ENCODE measurements around the gene CAMTA1. TPM values are rescaled to one million over a fixed set of nuclear protein-coding genes. Genes with fewer than 3 reads are reported as not detected.
"Not testable (repeated sequence)": the region's sequence is repeated elsewhere in the genome, so short reads cannot be mapped to it uniquely, and the experiment has no call there.

The CAMTA1 gene
- total and polyA plus RNA-seq, 3 experiments from 2014 or later, result 60.2 to 79.0 (median 61.7) TPM

DNA sequence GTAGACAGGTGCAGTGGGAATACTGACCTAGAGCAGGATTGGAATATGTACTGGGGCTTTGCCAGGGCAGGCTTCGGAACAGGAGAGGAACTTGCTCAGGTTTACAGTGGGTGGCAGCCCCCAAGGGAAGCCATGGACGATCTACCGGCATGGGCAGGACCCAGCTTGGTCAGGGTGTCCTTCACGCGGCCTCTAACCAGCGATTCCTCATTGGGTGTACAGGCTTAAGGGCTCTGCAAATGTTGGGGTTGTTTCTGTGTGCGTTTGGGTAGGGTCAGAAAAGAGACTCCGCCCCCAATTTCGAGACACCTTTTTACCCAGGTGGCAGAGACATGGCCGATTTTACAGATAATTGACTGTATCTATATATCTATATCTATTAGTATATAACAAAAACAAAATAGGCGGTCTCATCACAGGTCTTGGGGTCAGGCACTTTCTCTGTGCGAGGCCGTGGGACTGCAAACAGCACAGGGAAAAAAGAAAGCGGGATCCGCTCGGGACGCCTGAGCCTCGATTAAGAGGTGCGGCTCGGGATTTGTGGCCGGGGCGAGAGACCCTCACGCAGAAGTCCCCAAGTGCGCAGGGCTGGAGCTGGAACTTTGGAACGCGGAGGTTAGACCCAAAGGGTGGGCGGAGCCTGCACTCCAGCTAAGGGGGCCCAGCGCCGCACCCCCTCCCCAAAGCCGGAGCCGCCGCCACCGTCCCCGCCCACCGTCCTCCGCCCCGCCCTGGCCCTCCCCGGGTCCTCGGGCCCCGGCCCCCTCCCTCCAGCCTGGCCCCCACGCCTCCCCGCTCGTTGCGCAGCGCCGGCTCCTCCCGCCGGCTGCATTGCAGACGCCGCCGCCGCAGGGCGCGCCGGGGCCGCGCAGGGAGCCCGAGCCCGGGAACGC lies 918.3 kb downstream of the CAMTA1 start:
- CTCF ChIA-PET, result interaction anchor here (1.1 to 2.2 kb wide), 2 partner anchors 31 to 35 kb away, joined by 3 to 7 read pairs; no protein-coding TSS in a partner anchor
- Mint-ChIP-seq H3K27me3 (peaks cover 31 to 46% of the 10 kb centered on the region in 2 donors), H3K36me3 (no peaks in the 10 kb centered on the region), H3K9me3 (no peaks in the 10 kb centered on the region), H3K4me1 (peaks cover 20 to 42% (median 22%) of the 10 kb centered on the region in 3 donors), H3K4me3 (peak overlapping the region; percentile 51 to 84 (median 78)), H3K27ac (peak overlapping the region in 6 of 8 donors; percentile 1 to 84 (median 55))
- DNase-seq, result peak in 3 of 5 donors; percentile 10 to 59 (median 37)
- Histone ChIP-seq H3K36me3 (ENCODE audit: insufficient read depth, low read length) (no peaks in the 10 kb centered on the region), H3K4me1 (ENCODE audit: insufficient read depth, low read length) (peaks cover 7% of the 10 kb centered on the region), H3K9me3 (ENCODE audit: low read length) (no peaks in the 10 kb centered on the region), H3K4me3 (ENCODE audit: low read length) (no peak overlapping the region), H3K27me3 (ENCODE audit: insufficient read depth, low read length, poor library complexity, severe bottlenecking) (peaks cover 35% of the 10 kb centered on the region), H3K27ac (ENCODE audit: low read depth, low read length) (no peak overlapping the region)
- POLR2A ChIA-PET, result interaction anchor here (1.0 to 1.8 kb wide), 3 partner anchors 23 to 76 kb away, joined by 3 to 8 read pairs (median 4); no protein-coding TSS in a partner anchor

DNA sequence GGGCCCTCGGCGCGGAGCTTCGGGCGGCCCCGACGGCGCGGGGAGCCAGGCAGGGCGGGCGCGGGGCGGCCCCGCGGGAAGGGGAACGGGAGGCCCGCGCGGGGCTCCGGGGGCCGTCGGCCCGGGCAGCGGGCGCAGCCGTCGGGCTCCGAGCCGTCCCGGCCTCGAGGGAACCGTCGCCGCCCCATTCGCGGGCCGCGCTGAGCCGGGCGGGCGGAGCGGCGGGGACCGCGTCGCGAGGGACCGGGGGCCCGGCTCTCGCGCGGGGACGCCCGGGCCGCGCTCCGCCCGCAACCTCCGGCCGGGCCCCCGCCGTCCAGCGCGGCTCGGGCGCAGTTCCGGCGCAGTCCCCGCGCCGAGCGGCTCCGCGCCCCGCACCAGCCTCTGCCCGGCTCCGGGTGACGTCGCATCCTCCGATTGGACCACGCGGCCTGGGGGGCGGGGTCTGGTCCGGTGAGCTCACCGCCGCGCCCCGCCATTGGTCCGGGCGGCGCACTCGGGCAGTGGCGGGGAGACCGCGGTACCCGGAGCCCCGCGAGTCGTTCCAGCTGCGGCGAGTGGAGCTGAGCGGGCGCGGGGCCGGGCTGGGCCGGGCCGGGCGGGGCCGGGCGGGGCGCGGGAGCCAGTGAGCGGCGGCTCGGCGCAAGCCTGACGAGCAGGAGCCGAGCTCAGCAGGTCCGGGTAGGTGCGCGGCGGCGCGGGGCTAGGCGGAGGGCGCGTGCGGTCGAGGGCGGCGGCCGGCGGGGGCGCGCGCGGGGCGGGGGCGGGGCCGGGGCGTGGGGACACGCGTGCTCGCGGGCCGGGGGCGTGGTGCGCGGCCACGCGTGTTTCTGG lies 919.2 kb downstream of the CAMTA1 start:
- ChIA-PET CTCF (interaction anchor here (1.1 to 2.2 kb wide), 2 partner anchors 32 to 36 kb away, joined by 3 to 7 read pairs; no protein-coding TSS in a partner anchor), POLR2A (interaction anchor here (0.5 to 1.8 kb wide), 6 partner anchors 23 to 459 kb away, joined by 3 to 8 read pairs (median 5); no protein-coding TSS in a partner anchor)
- Mint-ChIP-seq H3K4me3 (peak overlapping the region; percentile 59 to 90 (median 85)), H3K27ac (peak overlapping the region in 2 of 8 donors; percentile 86 to 92), H3K4me1 (peaks cover 13 to 33% (median 13%) of the 10 kb centered on the region in 3 donors), H3K36me3 (no peaks in the 10 kb centered on the region), H3K9me3 (no peaks in the 10 kb centered on the region), H3K27me3 (peaks cover 33 to 54% of the 10 kb centered on the region in 2 donors)
- Histone ChIP-seq H3K27ac (ENCODE audit: low read depth, low read length) (no peak overlapping the region), H3K9me3 (ENCODE audit: low read length) (no peaks in the 10 kb centered on the region), H3K27me3 (ENCODE audit: insufficient read depth, low read length, poor library complexity, severe bottlenecking) (peaks cover 35% of the 10 kb centered on the region), H3K4me1 (ENCODE audit: insufficient read depth, low read length) (peaks cover 7% of the 10 kb centered on the region), H3K36me3 (ENCODE audit: insufficient read depth, low read length) (no peaks in the 10 kb centered on the region), H3K4me3 (ENCODE audit: low read length) (no peak overlapping the region)
- DNase-seq, result peak; percentile 84 to 92 (median 88)

DNA sequence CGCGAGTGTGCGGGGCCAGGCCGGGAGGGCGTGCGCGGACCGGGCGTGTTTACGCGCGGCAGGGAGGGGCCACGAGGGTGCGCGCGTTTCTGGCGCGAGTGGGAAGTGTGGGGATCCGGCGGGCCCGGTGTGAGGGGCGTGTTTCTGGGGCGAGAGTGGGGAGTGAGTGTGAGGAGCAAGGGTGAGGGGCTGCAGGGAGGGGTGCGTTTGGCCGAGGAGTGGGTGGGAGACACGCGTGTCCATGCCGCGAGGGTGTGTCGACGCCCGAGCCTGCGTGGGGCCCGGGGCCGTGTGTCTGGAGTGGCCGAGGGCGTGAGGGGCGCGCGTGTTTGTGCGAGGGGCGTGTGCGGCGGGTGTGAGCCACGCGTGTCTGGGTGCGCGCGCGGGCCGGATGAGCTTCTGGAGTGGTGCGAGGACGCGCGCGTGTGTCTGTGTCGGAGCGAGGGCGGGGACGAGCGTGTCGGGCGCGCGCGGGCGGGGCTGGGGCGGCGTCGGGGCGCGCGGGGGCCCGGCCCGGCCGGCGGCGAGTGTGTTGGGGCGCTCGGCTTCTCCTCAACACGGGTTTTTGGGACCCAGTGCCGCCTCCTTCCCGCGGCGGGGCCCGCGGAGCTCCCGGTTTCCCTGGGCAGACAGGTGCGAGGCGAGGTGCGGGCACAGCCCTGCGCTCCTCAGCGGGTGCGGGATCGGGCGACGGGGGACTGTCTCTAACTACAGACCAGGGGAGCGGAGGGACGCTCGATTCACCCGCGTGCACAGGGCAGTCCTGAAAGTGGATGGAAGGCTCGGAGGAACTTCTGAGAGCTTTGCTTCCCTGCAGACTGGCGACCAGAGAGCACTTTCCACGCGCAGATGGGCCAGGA lies 920.0 kb downstream of the CAMTA1 start:
- Mint-ChIP-seq H3K4me3 (peak overlapping the region; percentile 83 to 92 (median 87)), H3K27me3 (peaks cover 39 to 62% of the 10 kb centered on the region in 2 donors), H3K27ac (peak overlapping the region; percentile 32 to 92 (median 86)), H3K36me3 (no peaks in the 10 kb centered on the region), H3K9me3 (no peaks in the 10 kb centered on the region), H3K4me1 (peaks cover 6 to 25% (median 8%) of the 10 kb centered on the region in 3 donors)
- peak overlapping the region; percentile 47 for H3K4me3 ChIP-seq (ENCODE audit: low read length)
- H3K9me3 ChIP-seq (ENCODE audit: low read length), result no peaks in the 10 kb centered on the region
- POLR2A ChIA-PET, result interaction anchor here (0.5 to 1.8 kb wide), 6 partner anchors 22 to 459 kb away, joined by 3 to 8 read pairs (median 4); no protein-coding TSS in a partner anchor
- H3K27ac ChIP-seq (ENCODE audit: low read depth, low read length), result no peak overlapping the region
- peaks cover 35% of the 10 kb centered on the region for H3K27me3 ChIP-seq (ENCODE audit: insufficient read depth, low read length, poor library complexity, severe bottlenecking)
- CTCF ChIA-PET, result interaction anchor here (0.9 to 2.2 kb wide), 2 partner anchors 8 to 37 kb away, joined by 3 to 7 read pairs; no protein-coding TSS in a partner anchor
- peak; percentile 18 to 74 (median 51) for DNase-seq
- no peaks in the 10 kb centered on the region for H3K36me3 ChIP-seq (ENCODE audit: insufficient read depth, low read length)
- H3K4me1 ChIP-seq (ENCODE audit: insufficient read depth, low read length), result peaks cover 7% of the 10 kb centered on the region

DNA sequence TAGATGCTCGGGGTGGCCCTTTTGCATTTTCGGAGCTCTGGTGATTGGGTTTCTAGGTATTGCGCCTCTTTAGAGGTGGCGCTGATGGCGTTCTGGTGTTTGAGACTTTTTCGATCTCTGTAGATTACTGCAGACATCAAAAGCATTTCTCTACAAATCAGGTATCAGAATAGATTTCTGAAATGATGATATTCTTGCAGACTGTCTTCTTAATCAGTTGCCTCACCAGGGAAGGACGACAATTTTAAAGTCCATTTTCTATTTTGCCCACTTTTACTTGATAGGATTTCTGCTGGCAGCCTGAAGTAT lies 920.6 kb downstream of the CAMTA1 start:
- H3K36me3 Mint-ChIP-seq, result no peaks in the 10 kb centered on the region
- peaks cover 44 to 63% of the 10 kb centered on the region in 2 donors for H3K27me3 Mint-ChIP-seq
- DNase-seq, result no peak
- Histone ChIP-seq H3K4me3 (ENCODE audit: low read length) (peak overlapping the region; percentile 47), H3K4me1 (ENCODE audit: insufficient read depth, low read length) (peaks cover 7% of the 10 kb centered on the region), H3K27me3 (ENCODE audit: insufficient read depth, low read length, poor library complexity, severe bottlenecking) (peaks cover 35% of the 10 kb centered on the region), H3K27ac (ENCODE audit: low read depth, low read length) (no peak overlapping the region), H3K36me3 (ENCODE audit: insufficient read depth, low read length) (no peaks in the 10 kb centered on the region), H3K9me3 (ENCODE audit: low read length) (no peaks in the 10 kb centered on the region)
- no peaks in the 10 kb centered on the region for H3K9me3 Mint-ChIP-seq
- CTCF ChIA-PET, result interaction anchor here (0.9 to 2.2 kb wide), 2 partner anchors 9 to 38 kb away, joined by 3 to 7 read pairs; no protein-coding TSS in a partner anchor
- peaks cover 6 to 23% (median 8%) of the 10 kb centered on the region in 3 donors for H3K4me1 Mint-ChIP-seq
- peak overlapping the region in 7 of 8 donors; percentile 25 to 92 (median 74) for H3K27ac Mint-ChIP-seq
- H3K4me3 Mint-ChIP-seq, result peak overlapping the region; percentile 74 to 92 (median 86)
- POLR2A ChIA-PET, result interaction anchor here (0.7 kb wide), 1 partner anchor 25 kb away, joined by 3 read pairs; no protein-coding TSS in a partner anchor

DNA sequence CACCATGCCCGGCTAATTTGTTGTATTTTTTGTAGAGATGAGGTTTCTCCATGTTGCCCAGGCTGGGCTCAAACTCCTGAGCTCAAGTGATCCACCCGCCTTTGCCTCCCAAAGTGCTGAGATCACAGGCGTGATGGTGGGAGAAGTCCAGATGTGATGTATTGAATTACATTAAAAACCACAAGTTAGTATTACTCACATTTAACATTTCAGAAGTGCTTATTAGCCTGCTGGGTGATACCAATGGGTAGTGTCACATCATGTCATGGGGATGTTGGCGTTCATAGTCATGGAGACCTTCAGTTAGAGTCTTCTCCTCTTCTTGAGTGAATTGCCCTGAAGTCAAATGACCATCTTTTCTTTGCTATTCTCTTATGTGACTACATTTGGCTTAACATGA lies 922.3 kb downstream of the CAMTA1 start:
- CTCF ChIA-PET, result interaction anchor here (0.6 to 1.6 kb wide), 2 partner anchors 45 to 197 kb away, joined by 3 to 5 read pairs; no protein-coding TSS in a partner anchor
- peaks cover 48 to 61% of the 10 kb centered on the region in 2 donors for H3K27me3 Mint-ChIP-seq
- H3K9me3 Mint-ChIP-seq, result no peaks in the 10 kb centered on the region

DNA sequence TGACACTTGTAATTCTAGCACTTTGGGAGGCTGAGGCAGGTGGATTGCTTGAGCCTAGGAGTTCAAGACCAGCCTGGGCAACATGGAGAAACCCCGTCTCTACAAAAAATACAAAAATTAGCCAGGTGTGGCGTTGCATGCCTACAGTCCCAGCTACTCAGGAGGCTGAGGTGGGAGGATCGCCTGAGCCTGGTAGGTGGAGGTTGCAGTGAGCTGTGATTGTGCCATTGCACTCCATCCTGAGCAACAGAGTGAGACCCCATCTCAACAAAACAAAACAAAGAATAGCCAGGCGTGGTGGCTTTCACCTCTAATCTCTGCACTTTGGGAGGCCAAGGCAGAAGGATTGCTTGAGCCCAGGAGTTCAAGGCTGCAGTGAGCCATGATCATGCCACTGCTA lies 922.8 kb downstream of the CAMTA1 start:
- H3K36me3 ChIP-seq (ENCODE audit: insufficient read depth, low read length); H3K9me3 Mint-ChIP-seq; DNase-seq; H3K4me1 ChIP-seq (ENCODE audit: insufficient read depth, low read length); H3K4me3 ChIP-seq (ENCODE audit: low read length); H3K4me3 Mint-ChIP-seq; POLR2A ChIA-PET; H3K9me3 ChIP-seq (ENCODE audit: low read length); H3K27ac ChIP-seq (ENCODE audit: low read depth, low read length); H3K27ac Mint-ChIP-seq; H3K36me3 Mint-ChIP-seq: not testable (repeated sequence)
- peaks cover 46 to 62% of the 10 kb centered on the region in 2 donors for H3K27me3 Mint-ChIP-seq
- CTCF ChIA-PET, result interaction anchor here (1.6 kb wide), 1 partner anchor 45 kb away, joined by 5 read pairs; no protein-coding TSS in a partner anchor
- peaks cover 35% of the 10 kb centered on the region for H3K27me3 ChIP-seq (ENCODE audit: insufficient read depth, low read length, poor library complexity, severe bottlenecking)
- H3K4me1 Mint-ChIP-seq, result peaks cover 6 to 19% (median 8%) of the 10 kb centered on the region in 3 donors

More for the DNA sequence above, 922.3 kb downstream of the CAMTA1 start:
- H3K4me1 ChIP-seq (ENCODE audit: insufficient read depth, low read length), result peaks cover 7% of the 10 kb centered on the region
- Mint-ChIP-seq H3K27ac (peak overlapping the region in 1 of 8 donors; percentile 41), H3K4me3 (peak overlapping the region in 1 of 7 donors; percentile 4), H3K4me1 (peaks cover 6 to 23% (median 8%) of the 10 kb centered on the region in 3 donors), H3K36me3 (no peaks in the 10 kb centered on the region)
- no peaks in the 10 kb centered on the region for H3K36me3 ChIP-seq (ENCODE audit: insufficient read depth, low read length)
- H3K27ac ChIP-seq (ENCODE audit: low read depth, low read length), result no peak overlapping the region
- no peak overlapping the region for H3K4me3 ChIP-seq (ENCODE audit: low read length)
- POLR2A ChIA-PET, result no interaction called here
- H3K9me3 ChIP-seq (ENCODE audit: low read length), result no peaks in the 10 kb centered on the region
- no peak for DNase-seq
- H3K27me3 ChIP-seq (ENCODE audit: insufficient read depth, low read length, poor library complexity, severe bottlenecking), result peaks cover 35% of the 10 kb centered on the region

DNA sequence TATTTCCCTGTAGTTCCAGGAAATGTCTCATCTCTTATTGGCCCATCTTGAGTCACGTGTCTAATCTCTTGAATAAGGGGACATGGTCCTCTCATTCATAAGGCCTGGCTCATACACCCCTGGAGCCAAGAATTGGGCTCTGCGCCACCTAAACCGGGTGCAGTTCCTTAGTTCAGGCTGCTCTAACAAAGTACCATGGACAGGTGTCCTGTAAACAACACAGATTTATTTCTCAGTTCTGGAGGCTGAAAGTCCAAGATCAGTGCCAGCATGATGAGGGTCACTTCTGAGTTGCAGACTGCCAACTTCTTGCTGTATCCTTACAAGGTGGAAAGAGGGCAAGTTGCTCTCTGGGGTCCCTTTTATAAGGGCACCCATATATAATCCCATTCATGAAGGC lies 925.6 kb downstream of the CAMTA1 start:
- peaks cover 44 to 65% of the 10 kb centered on the region in 2 donors for H3K27me3 Mint-ChIP-seq
- Histone ChIP-seq H3K4me3 (ENCODE audit: low read length) (no peak overlapping the region), H3K9me3 (ENCODE audit: low read length) (no peaks in the 10 kb centered on the region), H3K27ac (ENCODE audit: low read depth, low read length) (no peak overlapping the region), H3K27me3 (ENCODE audit: insufficient read depth, low read length, poor library complexity, severe bottlenecking) (peaks cover 26% of the 10 kb centered on the region), H3K36me3 (ENCODE audit: insufficient read depth, low read length) (no peaks in the 10 kb centered on the region), H3K4me1 (ENCODE audit: insufficient read depth, low read length) (peaks cover 2% of the 10 kb centered on the region)
- ChIA-PET POLR2A (no interaction called here), CTCF (interaction anchor here (0.7 kb wide), 1 partner anchor 534 kb away, joined by 3 read pairs; no protein-coding TSS in a partner anchor)
- H3K36me3 Mint-ChIP-seq, result no peaks in the 10 kb centered on the region
- H3K9me3 Mint-ChIP-seq, result no peaks in the 10 kb centered on the region
- no peak for DNase-seq
- H3K27ac Mint-ChIP-seq, result peak overlapping the region in 1 of 8 donors; percentile 3
- peaks cover 2 to 5% (median 3%) of the 10 kb centered on the region in 3 donors for H3K4me1 Mint-ChIP-seq
- H3K4me3 Mint-ChIP-seq, result no peak overlapping the region

All from CD8-positive, alpha-beta memory T cell (primary cell).